ENCODE measurements around the gene CFAP97D2.

- no peak for TF ChIP-seq ETV6 (CRISPR knock-in tag; IDR thresholded peaks at IDR 0.05)
- TF ChIP-seq ELF4 (CRISPR knock-in tag; IDR thresholded peaks at IDR 0.05; ENCODE audit: low read depth) = no peak
- peak; percentile 86 for TF ChIP-seq USF2 (CRISPR knock-in tag; IDR thresholded peaks at IDR 0.05)
- TF ChIP-seq CTCF (IDR thresholded peaks at IDR 0.05) = no peak
- no peak for TF ChIP-seq ATF6 (CRISPR knock-in tag; IDR thresholded peaks at IDR 0.05)
- no peak for TF ChIP-seq MAX (CRISPR knock-in tag; IDR thresholded peaks at IDR 0.05)
- TF ChIP-seq TP53 (CRISPR knock-in tag; IDR thresholded peaks at IDR 0.05) = no peak
- TF ChIP-seq CBFB (CRISPR knock-in tag; IDR thresholded peaks at IDR 0.05; ENCODE audit: low read depth) = no peak
- TF ChIP-seq NR2C2 (CRISPR knock-in tag; IDR thresholded peaks at IDR 0.05) = no peak
- TF ChIP-seq TEAD4 (CRISPR knock-in tag; IDR thresholded peaks at IDR 0.05) = no peak
- TF ChIP-seq PREB (CRISPR knock-in tag; IDR thresholded peaks at IDR 0.05; ENCODE audit: borderline replicate concordance) = no peak
- no peak for TF ChIP-seq ZBTB43 (CRISPR knock-in tag; IDR thresholded peaks at IDR 0.05)
- TF ChIP-seq ESRRA (CRISPR knock-in tag; IDR thresholded peaks at IDR 0.05; ENCODE audit: borderline replicate concordance) = no peak
- TF ChIP-seq FOXJ3 (CRISPR knock-in tag; IDR thresholded peaks at IDR 0.05; ENCODE audit: borderline replicate concordance) = no peak
These were observed at the start of gene CFAP97D2 for GRCh38 chr13:114179087-114179658.

Measured in WTC11 (cell line).